OCI-LY1 (cell line): ENCODE results near the gene SIX2.

Experiments used
- EZH2 ChIP-seq: fragments of 200-600 bp; sonication (generic), shearing (Covaris generic); IDR thresholded peaks from 2 replicates; pipeline ENCODE4 v1.8.0; 2017; ENCODE audit warnings: borderline replicate concordance, mixed run types, mild to moderate bottlenecking, antibody characterized with exemption, low read length, moderate library complexity, mixed read lengths
- TF ChIP-seq, protein P1 (sequence below): fragments of 200-600 bp; sonication (generic), shearing (Covaris generic); IDR thresholded peaks from 2 replicates; pipeline ENCODE4 v1.5.1; 2017; ENCODE audit warnings: mild to moderate bottlenecking, antibody characterized with exemption, low read length, moderate library complexity, mixed read lengths

DNA sequence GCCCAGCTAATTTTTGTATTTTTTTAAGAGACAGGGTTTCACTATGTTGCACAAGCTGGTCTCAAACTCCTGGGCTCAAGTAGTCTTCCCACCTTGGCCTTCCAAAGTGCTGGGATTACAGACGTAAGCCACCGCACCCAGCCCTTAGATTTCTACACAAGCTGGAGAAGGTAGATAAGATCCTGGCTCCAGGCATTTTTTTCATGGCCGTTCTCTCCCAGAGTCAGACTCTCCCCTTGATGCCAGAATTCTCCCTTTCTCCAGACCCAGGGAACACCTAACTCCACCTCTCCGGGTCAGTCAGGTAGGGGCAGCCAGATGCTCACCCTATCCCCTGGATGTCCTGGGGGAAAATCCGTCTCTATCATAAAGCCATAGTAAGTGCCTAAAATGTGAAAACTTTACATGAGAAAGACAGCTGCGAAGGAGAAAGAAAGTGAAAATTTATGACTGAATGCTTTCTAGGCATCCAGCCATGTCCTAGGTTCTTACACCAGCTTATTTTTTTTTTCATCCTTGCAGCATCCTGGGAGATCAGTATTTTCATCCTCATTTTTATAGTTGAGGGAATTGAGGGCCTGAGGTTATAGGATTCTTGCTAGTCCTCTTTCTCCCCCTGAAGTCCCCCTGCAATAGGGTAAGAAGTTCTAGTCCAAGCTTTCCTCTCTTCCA is 51.5 kb downstream of the SIX2 start:
- TF ChIP-seq, protein P1, sequence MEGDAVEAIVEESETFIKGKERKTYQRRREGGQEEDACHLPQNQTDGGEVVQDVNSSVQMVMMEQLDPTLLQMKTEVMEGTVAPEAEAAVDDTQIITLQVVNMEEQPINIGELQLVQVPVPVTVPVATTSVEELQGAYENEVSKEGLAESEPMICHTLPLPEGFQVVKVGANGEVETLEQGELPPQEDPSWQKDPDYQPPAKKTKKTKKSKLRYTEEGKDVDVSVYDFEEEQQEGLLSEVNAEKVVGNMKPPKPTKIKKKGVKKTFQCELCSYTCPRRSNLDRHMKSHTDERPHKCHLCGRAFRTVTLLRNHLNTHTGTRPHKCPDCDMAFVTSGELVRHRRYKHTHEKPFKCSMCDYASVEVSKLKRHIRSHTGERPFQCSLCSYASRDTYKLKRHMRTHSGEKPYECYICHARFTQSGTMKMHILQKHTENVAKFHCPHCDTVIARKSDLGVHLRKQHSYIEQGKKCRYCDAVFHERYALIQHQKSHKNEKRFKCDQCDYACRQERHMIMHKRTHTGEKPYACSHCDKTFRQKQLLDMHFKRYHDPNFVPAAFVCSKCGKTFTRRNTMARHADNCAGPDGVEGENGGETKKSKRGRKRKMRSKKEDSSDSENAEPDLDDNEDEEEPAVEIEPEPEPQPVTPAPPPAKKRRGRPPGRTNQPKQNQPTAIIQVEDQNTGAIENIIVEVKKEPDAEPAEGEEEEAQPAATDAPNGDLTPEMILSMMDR = no peak
- TF ChIP-seq EZH2 = no peak
